ENCODE data around the gene COL5A1. TPM values are rescaled to one million over a fixed set of nuclear protein-coding genes. Genes with fewer than 3 reads are reported as not detected.

The COL5A1 gene
- total RNA-seq, 2 donors from 2014 or later, result 10.9 to 21.7 TPM

DNA sequence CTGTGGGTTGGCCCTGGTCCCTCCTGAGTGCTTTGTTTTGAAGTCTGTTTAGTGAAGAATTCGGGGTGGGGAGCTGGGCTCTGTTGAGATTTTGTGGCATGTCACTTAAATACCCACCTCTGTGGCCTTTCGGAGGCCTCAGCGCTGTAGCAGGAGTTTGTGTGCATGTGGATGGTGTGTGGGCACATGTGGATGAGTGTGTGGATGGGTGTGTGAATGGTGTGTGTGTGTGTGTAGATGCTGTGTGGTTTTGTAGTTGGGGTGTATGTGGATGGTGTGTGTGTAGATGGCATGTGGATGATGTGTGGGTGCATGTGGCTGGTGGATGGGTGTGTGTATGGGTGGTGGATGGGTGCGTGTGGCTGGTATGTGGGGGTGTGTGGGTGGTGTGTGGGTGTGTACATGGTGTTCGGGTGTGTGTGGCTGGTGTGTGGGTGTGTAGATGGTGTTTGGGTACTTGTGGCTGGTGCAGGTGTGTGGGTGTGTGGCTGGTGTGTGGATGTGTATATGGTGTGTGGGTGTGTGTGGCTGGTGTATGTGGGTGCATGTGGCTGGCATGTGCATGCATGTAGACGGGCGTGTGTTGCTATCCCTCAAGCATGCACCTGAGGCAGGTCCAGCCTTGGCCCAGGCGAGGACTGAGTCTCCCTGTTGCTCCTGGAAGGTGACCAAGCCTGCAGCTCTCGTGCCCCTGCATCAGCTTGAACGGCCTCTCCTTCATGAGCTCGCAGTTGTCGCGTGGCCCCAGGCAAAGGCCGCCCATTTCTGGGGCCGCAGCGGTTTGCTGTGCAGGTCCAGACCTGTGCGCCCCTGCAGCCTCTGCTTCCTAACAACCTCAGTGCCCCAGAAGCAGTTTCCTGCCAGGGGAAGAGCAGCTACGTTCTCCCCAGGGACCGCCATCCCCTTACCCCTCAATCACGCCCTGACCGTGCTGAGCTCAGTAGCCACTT, 185.0 kb downstream of the COL5A1 start:
- TF ChIP-seq, protein P1, sequence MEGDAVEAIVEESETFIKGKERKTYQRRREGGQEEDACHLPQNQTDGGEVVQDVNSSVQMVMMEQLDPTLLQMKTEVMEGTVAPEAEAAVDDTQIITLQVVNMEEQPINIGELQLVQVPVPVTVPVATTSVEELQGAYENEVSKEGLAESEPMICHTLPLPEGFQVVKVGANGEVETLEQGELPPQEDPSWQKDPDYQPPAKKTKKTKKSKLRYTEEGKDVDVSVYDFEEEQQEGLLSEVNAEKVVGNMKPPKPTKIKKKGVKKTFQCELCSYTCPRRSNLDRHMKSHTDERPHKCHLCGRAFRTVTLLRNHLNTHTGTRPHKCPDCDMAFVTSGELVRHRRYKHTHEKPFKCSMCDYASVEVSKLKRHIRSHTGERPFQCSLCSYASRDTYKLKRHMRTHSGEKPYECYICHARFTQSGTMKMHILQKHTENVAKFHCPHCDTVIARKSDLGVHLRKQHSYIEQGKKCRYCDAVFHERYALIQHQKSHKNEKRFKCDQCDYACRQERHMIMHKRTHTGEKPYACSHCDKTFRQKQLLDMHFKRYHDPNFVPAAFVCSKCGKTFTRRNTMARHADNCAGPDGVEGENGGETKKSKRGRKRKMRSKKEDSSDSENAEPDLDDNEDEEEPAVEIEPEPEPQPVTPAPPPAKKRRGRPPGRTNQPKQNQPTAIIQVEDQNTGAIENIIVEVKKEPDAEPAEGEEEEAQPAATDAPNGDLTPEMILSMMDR (IDR thresholded peaks at IDR 0.05), result no peak
- no peaks in the 10 kb centered on the region for H3K4me1 ChIP-seq
- no peak overlapping the region for H3K4me3 ChIP-seq
- intact Hi-C loops (cut with DNase I), result no loop called here
- H3K27me3 ChIP-seq, result no peaks in the 10 kb centered on the region
- no peaks in the 10 kb centered on the region for H3K9me3 ChIP-seq
- H3K36me3 ChIP-seq, result no peaks in the 10 kb centered on the region
- no peak overlapping the region for H3K9ac ChIP-seq (ENCODE audit: low read depth in 2 of 2, low read length in 2 of 2)
- DNase-seq, result no peak
- no peak overlapping the region for H3K27ac ChIP-seq

DNA sequence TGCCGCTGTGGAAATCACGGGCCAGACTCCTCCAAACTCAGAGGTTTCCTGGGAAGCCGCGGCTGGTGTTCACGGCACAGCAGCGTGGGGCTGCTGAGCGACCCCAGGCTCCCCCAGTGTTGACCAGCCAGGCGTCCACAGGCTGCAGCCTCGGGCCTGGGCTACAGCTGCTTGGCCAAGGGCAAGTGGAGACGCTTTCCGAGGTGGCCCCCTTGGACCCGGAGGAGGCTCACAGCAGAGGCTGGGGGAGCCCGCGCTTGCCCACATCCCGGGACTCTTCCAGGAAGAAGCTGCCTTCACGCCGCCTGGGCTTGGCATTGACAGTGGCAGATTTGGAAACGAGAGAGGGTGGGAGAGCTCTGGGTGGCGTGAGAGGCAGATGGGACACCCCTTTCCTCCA, 186.0 kb downstream of the COL5A1 start:
- no peak for DNase-seq
- no peaks in the 10 kb centered on the region for H3K36me3 ChIP-seq
- H3K9me3 ChIP-seq, result no peaks in the 10 kb centered on the region
- H3K27ac ChIP-seq, result no peak overlapping the region
- no peaks in the 10 kb centered on the region for H3K27me3 ChIP-seq
- TF ChIP-seq, protein P1 (IDR thresholded peaks at IDR 0.05), result no peak
- no peak overlapping the region for H3K4me3 ChIP-seq
- no peaks in the 10 kb centered on the region for H3K4me1 ChIP-seq
- intact Hi-C loops (cut with DNase I), result no loop called here
- H3K9ac ChIP-seq (ENCODE audit: low read depth in 2 of 2, low read length in 2 of 2), result no peak overlapping the region

DNA sequence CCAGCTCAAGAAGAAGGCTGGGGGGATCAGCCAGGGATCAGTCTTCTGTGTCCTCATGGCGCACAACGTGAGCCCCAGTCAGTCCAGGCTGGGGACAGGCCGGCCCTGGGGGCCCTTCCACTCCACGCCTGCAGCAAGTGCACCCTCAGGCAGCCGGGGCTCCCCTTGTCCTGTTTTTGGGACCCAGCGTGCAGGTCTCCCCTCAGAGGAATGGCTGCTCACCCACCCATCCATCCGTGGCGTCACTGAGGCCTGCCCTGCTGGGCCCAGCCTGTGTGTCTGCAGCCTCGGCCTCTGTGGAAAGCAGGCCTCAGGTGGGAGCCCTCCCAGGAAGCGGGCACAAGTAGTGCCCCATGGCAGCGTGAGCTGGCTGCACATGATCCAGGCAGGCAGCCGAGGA, 186.4 kb downstream of the COL5A1 start:
- Histone ChIP-seq H3K9ac (ENCODE audit: low read depth in 2 of 2, low read length in 2 of 2) (no peak overlapping the region), H3K4me3 (no peak overlapping the region), H3K36me3 (no peaks in the 10 kb centered on the region), H3K4me1 (no peaks in the 10 kb centered on the region), H3K9me3 (no peaks in the 10 kb centered on the region), H3K27me3 (no peaks in the 10 kb centered on the region), H3K27ac (no peak overlapping the region)
- intact Hi-C loops (cut with DNase I), result no loop called here
- DNase-seq, result no peak
- TF ChIP-seq, protein P1 (IDR thresholded peaks at IDR 0.05), result no peak

DNA sequence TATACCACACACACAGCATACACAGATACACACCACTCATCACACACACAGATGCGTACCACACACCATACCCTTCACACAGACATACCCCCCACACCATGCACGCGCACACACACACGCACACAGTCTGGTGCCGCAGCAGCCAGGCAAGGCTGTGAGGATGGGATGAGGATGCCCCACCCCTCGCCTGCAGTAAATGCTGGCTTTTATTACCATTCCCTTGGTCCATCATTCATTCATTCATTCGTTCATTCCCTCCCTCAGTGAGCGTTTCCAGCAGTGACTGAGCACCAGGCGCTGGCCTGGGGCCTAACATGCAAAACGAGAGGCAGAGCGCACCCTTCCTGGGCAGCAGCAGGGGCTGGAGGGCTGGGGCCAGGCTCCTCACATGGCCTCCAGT, 187.3 kb downstream of the COL5A1 start:
- Histone ChIP-seq H3K36me3 (no peaks in the 10 kb centered on the region), H3K4me1 (no peaks in the 10 kb centered on the region), H3K9me3 (no peaks in the 10 kb centered on the region), H3K9ac (ENCODE audit: low read depth in 2 of 2, low read length in 2 of 2) (no peak overlapping the region), H3K27me3 (no peaks in the 10 kb centered on the region), H3K4me3 (no peak overlapping the region), H3K27ac (no peak overlapping the region)
- TF ChIP-seq, protein P1 (IDR thresholded peaks at IDR 0.05), result no peak
- DNase-seq, result no peak
- intact Hi-C loops (cut with DNase I), result no loop called here

DNA sequence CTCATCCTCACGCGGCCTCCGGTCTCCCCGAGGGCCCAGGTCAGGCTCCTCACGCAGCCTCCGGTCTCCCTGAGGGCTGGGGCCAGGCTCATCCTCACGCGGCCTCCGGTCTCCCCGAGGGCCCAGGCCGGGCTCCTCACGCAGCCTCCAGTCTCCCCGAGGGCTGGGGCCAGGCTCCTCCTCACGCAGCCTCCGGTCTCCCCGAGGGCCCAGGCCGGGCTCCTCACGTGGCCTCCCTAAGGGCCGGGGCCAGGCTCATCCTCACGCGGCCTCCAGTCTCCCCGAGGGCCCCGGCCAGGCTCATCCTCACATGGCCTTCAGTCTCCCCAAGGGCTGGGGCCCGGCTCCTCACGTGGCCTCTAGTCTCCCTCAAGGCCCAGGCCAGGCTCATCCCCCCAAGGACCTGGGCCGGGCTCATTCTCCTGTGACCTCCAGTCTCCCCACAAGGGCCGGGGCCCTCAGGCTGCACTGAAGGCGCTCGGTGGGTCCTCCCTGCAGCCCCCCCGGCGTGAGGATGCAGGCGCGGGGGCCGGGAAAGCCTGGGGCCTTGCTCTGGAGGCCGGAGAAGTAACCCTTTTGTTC, 187.8 kb downstream of the COL5A1 start:
- H3K27ac ChIP-seq, result no peak overlapping the region
- TF ChIP-seq, protein P1 (IDR thresholded peaks at IDR 0.05), result no peak
- no peaks in the 10 kb centered on the region for H3K36me3 ChIP-seq
- no peak overlapping the region for H3K9ac ChIP-seq (ENCODE audit: low read depth in 2 of 2, low read length in 2 of 2)
- no peaks in the 10 kb centered on the region for H3K9me3 ChIP-seq
- H3K4me3 ChIP-seq, result no peak overlapping the region
- DNase-seq, result no peak
- no peaks in the 10 kb centered on the region for H3K27me3 ChIP-seq
- no peaks in the 10 kb centered on the region for H3K4me1 ChIP-seq
- intact Hi-C loops (cut with DNase I), result no loop called here

Measured in colonic mucosa (tissue), 4 donors.